Keratinocyte (primary cell): Measurements from ENCODE around the gene ELOB.

Source experiments
- EZH2 ChIP-seq: IDR thresholded peaks from one replicate; pipeline ENCODE4 v1.6.1; 2012; ENCODE audit warnings: inconsistent platforms, mild to moderate bottlenecking, low read length, moderate library complexity
- TF ChIP-seq, protein P1 (sequence below), 3 experiments: IDR thresholded peaks in 1 of 3; conservative IDR thresholded peaks in 1 of 3; optimal IDR thresholded peaks in 1 of 3; 2 replicates in 2 of 3; 3 replicates in 1 of 3; pipeline versions ENCODE3 to v1.5.1; 2011; ENCODE audit warnings: low read length in 3 of 3, mild to moderate bottlenecking in 3 of 3, moderate library complexity in 2 of 3, control low read depth in 1 of 3, inconsistent platforms in 1 of 3; ENCODE audit not compliant: insufficient read depth in 2 of 3; ENCODE audit errors: extremely low read depth in 1 of 3

DNA sequence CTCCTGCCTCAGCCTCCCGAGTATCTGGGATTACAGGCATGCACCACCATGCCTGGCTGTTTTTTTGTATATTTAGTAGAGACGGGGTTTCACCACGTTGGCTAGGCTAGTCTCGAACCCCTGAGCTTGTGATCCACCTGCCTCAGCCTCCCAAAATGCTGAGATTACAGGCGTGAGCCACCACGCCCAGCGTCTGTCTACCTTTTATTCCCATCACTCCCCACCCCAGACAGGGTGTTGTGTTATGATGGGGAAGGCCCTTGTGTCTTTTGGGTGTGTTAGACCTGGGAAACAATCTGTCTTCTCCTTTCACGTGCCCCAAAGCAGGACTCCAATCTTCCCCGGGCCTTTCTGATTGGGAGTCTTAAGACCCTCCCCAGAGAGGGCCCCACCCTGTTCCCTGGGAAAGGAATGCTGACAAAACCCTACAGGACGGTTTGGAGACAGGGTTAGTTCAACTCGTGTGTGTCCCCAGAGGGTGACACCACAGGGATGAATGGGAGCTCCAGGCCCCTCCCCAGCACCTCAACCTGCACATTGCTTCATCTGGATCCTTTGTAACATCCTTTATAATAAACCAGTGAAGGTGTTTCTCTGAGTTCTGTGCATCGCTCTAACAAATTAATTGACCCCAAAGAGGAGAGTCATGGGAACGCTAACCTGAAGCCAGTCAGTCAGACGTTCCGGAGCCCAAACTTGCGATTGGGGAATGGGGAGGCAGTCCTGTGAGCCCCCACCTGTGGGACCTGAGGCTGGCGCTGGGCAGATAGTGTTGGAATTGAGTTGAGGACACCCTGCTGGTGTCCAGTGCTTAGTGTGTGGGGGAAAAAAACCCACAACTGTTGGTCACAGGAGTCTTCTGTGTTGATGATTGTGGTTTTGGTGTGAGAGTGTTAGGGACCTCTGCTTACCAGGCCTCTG is 3.2 kb upstream of the ELOB start:
- no peak for TF ChIP-seq EZH2
- TF ChIP-seq, protein P1, sequence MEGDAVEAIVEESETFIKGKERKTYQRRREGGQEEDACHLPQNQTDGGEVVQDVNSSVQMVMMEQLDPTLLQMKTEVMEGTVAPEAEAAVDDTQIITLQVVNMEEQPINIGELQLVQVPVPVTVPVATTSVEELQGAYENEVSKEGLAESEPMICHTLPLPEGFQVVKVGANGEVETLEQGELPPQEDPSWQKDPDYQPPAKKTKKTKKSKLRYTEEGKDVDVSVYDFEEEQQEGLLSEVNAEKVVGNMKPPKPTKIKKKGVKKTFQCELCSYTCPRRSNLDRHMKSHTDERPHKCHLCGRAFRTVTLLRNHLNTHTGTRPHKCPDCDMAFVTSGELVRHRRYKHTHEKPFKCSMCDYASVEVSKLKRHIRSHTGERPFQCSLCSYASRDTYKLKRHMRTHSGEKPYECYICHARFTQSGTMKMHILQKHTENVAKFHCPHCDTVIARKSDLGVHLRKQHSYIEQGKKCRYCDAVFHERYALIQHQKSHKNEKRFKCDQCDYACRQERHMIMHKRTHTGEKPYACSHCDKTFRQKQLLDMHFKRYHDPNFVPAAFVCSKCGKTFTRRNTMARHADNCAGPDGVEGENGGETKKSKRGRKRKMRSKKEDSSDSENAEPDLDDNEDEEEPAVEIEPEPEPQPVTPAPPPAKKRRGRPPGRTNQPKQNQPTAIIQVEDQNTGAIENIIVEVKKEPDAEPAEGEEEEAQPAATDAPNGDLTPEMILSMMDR (optimal IDR thresholded peaks at IDR 0.05 in 1 of 3, IDR thresholded peaks at IDR 0.05 in 1 of 3, conservative IDR thresholded peaks at IDR 0.05 in 1 of 3; ENCODE audit: extremely low read depth in 1 of 3, insufficient read depth in 2 of 3, low read length in 3 of 3), result no peak
